Hepatocyte (in vitro differentiated cells): ENCODE data around the gene SLC9A5. TPM values are rescaled to one million over a fixed set of nuclear protein-coding genes. Genes with fewer than 3 reads are reported as not detected.

Source experiments
- DNase-seq: peaks from one replicate; pipeline ENCODE4 v3.0.0-alpha.2; 2016; ENCODE audit warnings: low spot score
- H2AFZ ChIP-seq: fragments of 200-600 bp; sonication (generic); 2 replicates; pipeline ENCODE4 v1.6.0; 2016; ENCODE audit warnings: antibody characterized with exemption, mild to moderate bottlenecking
- H3K27ac ChIP-seq: fragments of 200-600 bp; sonication (generic); 2 replicates; pipeline ENCODE4 v1.5.1; 2016; ENCODE audit warnings: mild to moderate bottlenecking
- H3K27me3 ChIP-seq: fragments of 200-600 bp; sonication (generic); 2 replicates; pipeline ENCODE4 v1.6.1; 2016
- H3K36me3 ChIP-seq: fragments of 200-600 bp; sonication (generic); replicated peaks from 2 replicates; pipeline ENCODE4 v1.5.1; 2016; ENCODE audit warnings: low read depth; ENCODE audit not compliant: insufficient read depth
- H3K4me1 ChIP-seq: fragments of 200-600 bp; sonication (generic); 2 replicates; pipeline ENCODE4 v1.5.1; 2016; ENCODE audit warnings: mild to moderate bottlenecking, moderate library complexity; ENCODE audit not compliant: insufficient read depth
- H3K4me2 ChIP-seq: fragments of 200-600 bp; sonication (generic); 2 replicates; pipeline ENCODE4 v1.6.0; 2016
- H3K4me3 ChIP-seq: fragments of 200-600 bp; sonication (generic); 2 replicates; pipeline ENCODE4 v1.5.1; 2016; ENCODE audit warnings: mild to moderate bottlenecking
- H3K79me2 ChIP-seq: fragments of 200-600 bp; sonication (generic); 2 replicates; pipeline ENCODE4 v1.6.0; 2017; ENCODE audit warnings: mild to moderate bottlenecking
- H3K9me2 ChIP-seq: fragments of 200-600 bp; sonication (generic); replicated peaks from 2 replicates; pipeline ENCODE4 v1.6.0; 2017; ENCODE audit warnings: mild to moderate bottlenecking; ENCODE audit not compliant: insufficient read depth
- H3K9me3 ChIP-seq: fragments of 200-600 bp; sonication (generic); 2 replicates; pipeline ENCODE4 v1.5.1; 2016; ENCODE audit warnings: low read depth, mild to moderate bottlenecking
- H4K20me1 ChIP-seq: fragments of 200-600 bp; sonication (generic); 2 replicates; pipeline ENCODE4 v1.6.0; 2016; ENCODE audit warnings: mild to moderate bottlenecking; ENCODE audit not compliant: insufficient read depth, poor library complexity, severe bottlenecking
- EZH2 ChIP-seq: fragments of 200-600 bp; sonication (generic); IDR thresholded peaks from 2 replicates; pipeline ENCODE4 v1.6.1; 2016; ENCODE audit warnings: antibody characterized with exemption, mild to moderate bottlenecking, borderline replicate concordance
- EZH2phosphoT487 ChIP-seq: fragments of 200-600 bp; sonication (generic); IDR thresholded peaks from one replicate; pipeline ENCODE4 v1.6.1; 2018; ENCODE audit warnings: antibody characterized with exemption, mild to moderate bottlenecking, low read depth, moderate library complexity; ENCODE audit not compliant: unreplicated experiment, severe bottlenecking
- WGBS: methylation state at CpG from one replicate; pipeline ENCODE4 v1.1.6; 2016; ENCODE audit warnings: low lambda C conversion rate; ENCODE audit errors: missing lambda C conversion rate; 5-methylcytosine and 5-hydroxymethylcytosine counted together
- polyA plus RNA-seq: library from polyadenylated mRNA; unstranded; fragments of >200 nt; fragmentation: Nextera tagmentation; extraction: Ambion mirVana; gene quantifications from 2 replicates; pipeline ENCODE4 v1.2.1, GENCODE V29; 2016
- total RNA-seq: library from RNA; depleted of rRNA; stranded (reverse); fragments of >200 nt; gene quantifications from 2 replicates; pipeline ENCODE4 v1.2.3, GENCODE V29; 2014
- TF ChIP-seq, protein P1 (sequence below): fragments of 200-600 bp; sonication (generic); IDR thresholded peaks from 2 replicates; pipeline ENCODE4 v1.5.1; 2016; ENCODE audit warnings: antibody characterized with exemption, mild to moderate bottlenecking; ENCODE audit not compliant: poor library complexity

Gene SLC9A5
- total and polyA plus RNA-seq, 2 experiments from 2014 or later = 1.4 to 1.5 TPM

DNA sequence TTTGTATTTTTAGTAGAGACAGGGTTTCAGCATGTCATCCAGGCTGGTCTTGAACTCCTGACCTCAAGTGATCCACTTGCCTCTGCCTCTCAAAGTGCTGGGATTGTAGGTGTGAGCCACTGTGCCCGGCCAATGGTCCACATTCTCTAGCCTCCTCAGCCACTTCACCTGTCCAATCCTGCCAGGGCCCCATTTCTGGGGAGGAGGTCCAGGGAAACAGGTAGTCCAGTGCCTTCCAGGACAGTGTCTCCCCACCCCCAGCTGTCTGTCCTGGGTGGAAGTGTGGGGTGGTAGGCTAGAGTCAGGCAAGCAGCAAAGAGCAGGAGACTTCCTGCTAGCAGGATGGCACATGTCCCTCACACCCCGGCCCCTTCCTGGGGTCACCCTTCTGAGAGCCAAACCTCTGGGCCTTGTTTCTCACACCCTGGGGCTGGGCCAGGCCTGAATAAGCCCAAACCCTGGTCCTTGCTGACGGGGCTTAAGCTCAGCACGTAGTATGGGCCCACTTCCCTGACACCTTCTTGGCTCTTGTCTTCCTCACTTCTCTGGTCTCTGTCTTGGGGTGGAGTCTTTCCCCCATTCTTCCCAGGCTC is 6.5 kb upstream of the SLC9A5 start:
- H3K36me3 ChIP-seq = no peaks in the 10 kb centered on the region
- H3K79me2 ChIP-seq = peaks cover 16% of the 10 kb centered on the region
- peak overlapping the region; percentile 93 for H3K27ac ChIP-seq
- 91% methylated on average over 4 of the region's 4 CpGs for WGBS
- peaks cover 24% of the 10 kb centered on the region for H3K4me1 ChIP-seq
- H3K9me2 ChIP-seq = no peaks in the 10 kb centered on the region
- DNase-seq = no peak
- H3K27me3 ChIP-seq = no peaks in the 10 kb centered on the region
- H2AFZ ChIP-seq = no peak overlapping the region
- H3K9me3 ChIP-seq = no peaks in the 10 kb centered on the region
- TF ChIP-seq EZH2phosphoT487 (no peak), EZH2 (no peak)
- TF ChIP-seq, protein P1, sequence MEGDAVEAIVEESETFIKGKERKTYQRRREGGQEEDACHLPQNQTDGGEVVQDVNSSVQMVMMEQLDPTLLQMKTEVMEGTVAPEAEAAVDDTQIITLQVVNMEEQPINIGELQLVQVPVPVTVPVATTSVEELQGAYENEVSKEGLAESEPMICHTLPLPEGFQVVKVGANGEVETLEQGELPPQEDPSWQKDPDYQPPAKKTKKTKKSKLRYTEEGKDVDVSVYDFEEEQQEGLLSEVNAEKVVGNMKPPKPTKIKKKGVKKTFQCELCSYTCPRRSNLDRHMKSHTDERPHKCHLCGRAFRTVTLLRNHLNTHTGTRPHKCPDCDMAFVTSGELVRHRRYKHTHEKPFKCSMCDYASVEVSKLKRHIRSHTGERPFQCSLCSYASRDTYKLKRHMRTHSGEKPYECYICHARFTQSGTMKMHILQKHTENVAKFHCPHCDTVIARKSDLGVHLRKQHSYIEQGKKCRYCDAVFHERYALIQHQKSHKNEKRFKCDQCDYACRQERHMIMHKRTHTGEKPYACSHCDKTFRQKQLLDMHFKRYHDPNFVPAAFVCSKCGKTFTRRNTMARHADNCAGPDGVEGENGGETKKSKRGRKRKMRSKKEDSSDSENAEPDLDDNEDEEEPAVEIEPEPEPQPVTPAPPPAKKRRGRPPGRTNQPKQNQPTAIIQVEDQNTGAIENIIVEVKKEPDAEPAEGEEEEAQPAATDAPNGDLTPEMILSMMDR = no peak
- no peaks in the 10 kb centered on the region for H4K20me1 ChIP-seq
- no peak overlapping the region for H3K4me2 ChIP-seq
- no peak overlapping the region for H3K4me3 ChIP-seq

DNA sequence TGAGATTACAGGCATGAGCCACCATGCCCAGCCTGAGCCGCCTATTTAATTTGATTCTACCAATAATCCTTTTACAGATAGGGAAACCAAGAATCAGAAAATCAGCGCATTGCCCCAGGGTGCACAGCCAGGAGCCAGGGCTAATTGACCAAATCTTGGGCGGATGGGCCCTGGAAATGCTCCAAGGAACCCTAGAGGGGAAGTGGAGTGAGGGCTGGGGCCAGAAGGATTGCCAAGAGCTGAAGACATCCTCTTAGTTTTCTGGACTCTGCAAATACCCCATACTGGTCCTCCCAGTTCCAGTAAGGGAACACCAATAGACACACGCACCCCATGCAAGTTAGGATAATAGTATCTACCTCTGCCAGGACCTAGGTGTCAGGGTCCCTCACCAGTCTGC is 5.3 kb upstream of the SLC9A5 start:
- no peak overlapping the region for H2AFZ ChIP-seq
- H3K36me3 ChIP-seq = no peaks in the 10 kb centered on the region
- H3K27ac ChIP-seq = no peak overlapping the region
- H3K4me3 ChIP-seq = no peak overlapping the region
- H3K4me1 ChIP-seq = peaks cover 33% of the 10 kb centered on the region
- H3K9me3 ChIP-seq = no peaks in the 10 kb centered on the region
- TF ChIP-seq EZH2phosphoT487 = no peak
- TF ChIP-seq, protein P1 = no peak
- TF ChIP-seq EZH2 = no peak
- H3K4me2 ChIP-seq = no peak overlapping the region
- no peaks in the 10 kb centered on the region for H3K9me2 ChIP-seq
- 94% methylated on average over 4 of the region's 4 CpGs for WGBS
- peaks cover 16% of the 10 kb centered on the region for H3K79me2 ChIP-seq
- H3K27me3 ChIP-seq = peaks cover 6% of the 10 kb centered on the region
- DNase-seq = no peak
- H4K20me1 ChIP-seq = no peaks in the 10 kb centered on the region

DNA sequence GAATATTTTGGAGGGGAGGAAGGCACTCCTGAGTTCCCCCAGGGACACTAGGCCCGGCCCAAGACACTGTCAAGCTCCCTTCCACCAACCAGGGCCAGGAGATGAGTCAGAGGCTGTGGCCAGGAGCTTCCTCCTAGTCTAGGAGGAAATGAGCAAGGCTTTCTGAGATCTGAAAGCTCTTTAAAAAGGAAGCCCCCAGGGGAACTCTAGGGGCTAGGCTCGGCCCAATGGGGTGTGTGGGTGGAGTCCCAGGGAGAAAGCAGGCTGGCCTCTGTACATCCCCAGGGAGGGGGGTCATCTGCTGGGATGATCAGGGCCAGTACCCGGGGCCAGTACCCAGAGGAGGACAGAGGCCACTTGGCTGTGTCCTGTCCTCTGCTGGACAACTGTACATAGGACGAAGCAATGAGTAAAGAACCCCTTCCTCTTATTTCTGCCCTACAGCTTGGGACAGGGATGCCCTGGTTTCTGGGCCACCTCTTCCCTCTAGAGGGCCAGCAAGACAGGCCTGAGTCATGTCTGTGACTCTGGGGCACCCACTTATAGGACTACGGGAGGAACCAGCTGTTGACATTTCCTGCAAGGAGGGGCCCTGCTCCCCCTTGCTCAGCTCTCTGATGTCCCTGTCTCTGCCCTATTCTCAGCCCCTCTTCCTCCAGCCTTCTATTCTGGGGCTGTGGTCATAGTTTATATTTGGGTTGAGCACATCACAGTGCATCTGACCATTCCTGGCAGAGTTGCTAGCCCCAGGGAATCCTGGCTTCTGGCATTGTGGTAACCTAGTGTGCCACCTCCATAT is 4.2 kb upstream of the SLC9A5 start:
- no peaks in the 10 kb centered on the region for H3K9me2 ChIP-seq
- no peak overlapping the region for H3K4me2 ChIP-seq
- peaks cover 15% of the 10 kb centered on the region for H3K27me3 ChIP-seq
- H3K27ac ChIP-seq = peak overlapping the region; percentile 23
- peaks cover 38% of the 10 kb centered on the region for H3K4me1 ChIP-seq
- TF ChIP-seq, protein P1 = no peak
- TF ChIP-seq EZH2phosphoT487 (no peak), EZH2 (no peak)
- no peaks in the 10 kb centered on the region for H4K20me1 ChIP-seq
- WGBS = 63% methylated on average over 5 of the region's 5 CpGs
- peak; percentile 55 for DNase-seq
- no peak overlapping the region for H2AFZ ChIP-seq
- H3K36me3 ChIP-seq = no peaks in the 10 kb centered on the region
- H3K4me3 ChIP-seq = no peak overlapping the region
- H3K9me3 ChIP-seq = no peaks in the 10 kb centered on the region
- peaks cover 16% of the 10 kb centered on the region for H3K79me2 ChIP-seq
